Esophagus squamous epithelium (tissue), 4 donors: ENCODE measurements around the gene ASTN1.

Source experiments
- POLR2A ChIP-seq, 4 donors: fragments of 450-650 bp; IDR thresholded peaks; one replicate each; pipeline ENCODE4 v1.6.1; 2017; ENCODE audit warnings: antibody characterized with exemption in 4 of 4, mild to moderate bottlenecking in 4 of 4, moderate library complexity in 3 of 4
- TF ChIP-seq, protein P1 (sequence below), 6 experiments: fragments of 450-650 bp in 4 of 6; fragments of 200-600 bp in 2 of 6; sonication (generic) in 2 of 6; IDR thresholded peaks; one replicate each; pipeline ENCODE4 v1.5.1; 2016 to 2019; ENCODE audit warnings: antibody characterized with exemption in 6 of 6, mild to moderate bottlenecking in 4 of 6, moderate library complexity in 4 of 6

DNA sequence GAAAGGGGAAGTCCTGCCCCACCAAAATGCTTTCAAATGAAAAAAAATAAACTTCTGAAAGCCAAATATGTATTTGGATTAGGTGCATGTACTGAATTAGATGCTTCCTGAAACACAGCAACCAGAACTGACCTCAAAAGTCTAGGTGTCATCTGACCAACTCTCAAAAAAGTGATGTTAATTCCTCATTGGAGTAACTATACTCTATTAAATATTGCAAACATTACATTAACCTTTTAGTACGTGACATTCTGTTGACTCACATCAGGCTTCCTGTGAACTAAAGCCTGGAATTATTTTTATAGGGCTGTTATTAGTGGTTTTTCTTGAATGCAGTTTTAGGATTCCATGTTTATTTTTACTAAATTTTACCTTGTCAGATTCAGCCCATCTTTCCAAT, 73.5 kb downstream of the ASTN1 start:
- TF ChIP-seq, protein P1, sequence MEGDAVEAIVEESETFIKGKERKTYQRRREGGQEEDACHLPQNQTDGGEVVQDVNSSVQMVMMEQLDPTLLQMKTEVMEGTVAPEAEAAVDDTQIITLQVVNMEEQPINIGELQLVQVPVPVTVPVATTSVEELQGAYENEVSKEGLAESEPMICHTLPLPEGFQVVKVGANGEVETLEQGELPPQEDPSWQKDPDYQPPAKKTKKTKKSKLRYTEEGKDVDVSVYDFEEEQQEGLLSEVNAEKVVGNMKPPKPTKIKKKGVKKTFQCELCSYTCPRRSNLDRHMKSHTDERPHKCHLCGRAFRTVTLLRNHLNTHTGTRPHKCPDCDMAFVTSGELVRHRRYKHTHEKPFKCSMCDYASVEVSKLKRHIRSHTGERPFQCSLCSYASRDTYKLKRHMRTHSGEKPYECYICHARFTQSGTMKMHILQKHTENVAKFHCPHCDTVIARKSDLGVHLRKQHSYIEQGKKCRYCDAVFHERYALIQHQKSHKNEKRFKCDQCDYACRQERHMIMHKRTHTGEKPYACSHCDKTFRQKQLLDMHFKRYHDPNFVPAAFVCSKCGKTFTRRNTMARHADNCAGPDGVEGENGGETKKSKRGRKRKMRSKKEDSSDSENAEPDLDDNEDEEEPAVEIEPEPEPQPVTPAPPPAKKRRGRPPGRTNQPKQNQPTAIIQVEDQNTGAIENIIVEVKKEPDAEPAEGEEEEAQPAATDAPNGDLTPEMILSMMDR (IDR thresholded peaks at IDR 0.05), result no peak
- TF ChIP-seq POLR2A (IDR thresholded peaks at IDR 0.05), result no peak
